DOHH2 (cell line): ENCODE measurements around the gene ARAP1.

Source experiments
- H3F3A ChIP-seq: fragments of 200-600 bp; sonication (generic), shearing (Covaris generic); 2 replicates; pipeline ENCODE4 v1.6.0; 2016; ENCODE audit warnings: antibody characterized with exemption, mild to moderate bottlenecking; ENCODE audit not compliant: control insufficient read depth, insufficient read depth
- H3K27ac ChIP-seq: fragments of 200-600 bp; sonication (generic); 2 replicates; pipeline ENCODE4 v1.5.1; 2014; ENCODE audit warnings: low read depth, mild to moderate bottlenecking, low read length, moderate library complexity
- H3K27me3 ChIP-seq: fragments of 200-600 bp; sonication (generic); 2 replicates; pipeline ENCODE4 v1.6.1; 2014; ENCODE audit warnings: mild to moderate bottlenecking, low read length, mixed read lengths; ENCODE audit not compliant: control insufficient read depth
- H3K36me3 ChIP-seq: fragments of 200-600 bp; sonication (generic); 2 replicates; pipeline ENCODE4 v1.6.1; 2014; ENCODE audit warnings: mild to moderate bottlenecking, low read length, moderate library complexity, mixed read lengths; ENCODE audit not compliant: control insufficient read depth
- H3K4me1 ChIP-seq: fragments of 200-600 bp; sonication (generic); 2 replicates; pipeline ENCODE4 v1.6.1; 2014; ENCODE audit warnings: mild to moderate bottlenecking, low read length, mixed read lengths; ENCODE audit not compliant: control insufficient read depth
- H3K4me2 ChIP-seq: fragments of 200-600 bp; sonication (generic); 2 replicates; pipeline ENCODE4 v1.6.0; 2014; ENCODE audit warnings: mild to moderate bottlenecking, low read length, moderate library complexity
- H3K4me3 ChIP-seq: fragments of 200-600 bp; sonication (generic); 2 replicates; pipeline ENCODE4 v1.5.1; 2014; ENCODE audit warnings: mild to moderate bottlenecking, low read length, mixed read lengths
- H3K79me2 ChIP-seq: fragments of 200-600 bp; sonication (generic); 2 replicates; pipeline ENCODE4 v1.6.1; 2014; ENCODE audit warnings: mild to moderate bottlenecking, low read length, mixed read lengths; ENCODE audit not compliant: control insufficient read depth
- H3K9me2 ChIP-seq: fragments of 200-600 bp; sonication (generic); replicated peaks from 2 replicates; pipeline ENCODE4 v1.6.1; 2014; ENCODE audit warnings: mild to moderate bottlenecking, low read length, mixed read lengths; ENCODE audit not compliant: control insufficient read depth
- H3K9me3 ChIP-seq: fragments of 200-600 bp; sonication (generic); 2 replicates; pipeline ENCODE4 v1.6.1; 2014; ENCODE audit warnings: antibody characterized with exemption, low read length, mixed read lengths; ENCODE audit not compliant: control insufficient read depth, insufficient read depth
- H4K20me1 ChIP-seq: fragments of 200-600 bp; sonication (generic); 2 replicates; pipeline ENCODE4 v1.6.0; 2014; ENCODE audit warnings: low read depth, mild to moderate bottlenecking, antibody characterized with exemption, low read length, moderate library complexity; ENCODE audit not compliant: control insufficient read depth, insufficient read depth
- CTCF ChIP-seq: fragments of 200-600 bp; sonication (generic); IDR thresholded peaks from one replicate; pipeline ENCODE4 v1.5.1; 2014; ENCODE audit warnings: antibody characterized with exemption, mild to moderate bottlenecking, low read depth, low read length; ENCODE audit not compliant: poor library complexity, severe bottlenecking
- EZH2phosphoT487 ChIP-seq: fragments of 200-600 bp; sonication (generic); IDR thresholded peaks from 2 replicates; pipeline ENCODE4 v1.6.1; 2017; ENCODE audit warnings: borderline replicate concordance, mild to moderate bottlenecking, antibody characterized with exemption, low read length, moderate library complexity, mixed read lengths

Gene ARAP1

GRCh38 chr11:72672597-72673238, 79.5 kb downstream of the ARAP1 start:
- H3K36me3 ChIP-seq, result no peaks in the 10 kb centered on the region
- no peak overlapping the region for H3K4me2 ChIP-seq
- no peaks in the 10 kb centered on the region for H4K20me1 ChIP-seq
- H3K9me3 ChIP-seq, result peaks cover 9% of the 10 kb centered on the region; the same call in 1 of the 2 replicates
- TF ChIP-seq CTCF (no peak), EZH2phosphoT487 (no peak)
- H3K4me1 ChIP-seq, result 0 out of 2 replicates have a peak, but pooled peaks cover 3% of the 10 kb centered on the region
- no peak overlapping the region for H3K4me3 ChIP-seq
- H3K9me2 ChIP-seq, result no peaks in the 10 kb centered on the region
- H3K27ac ChIP-seq, result no peak overlapping the region
- H3K27me3 ChIP-seq, result peaks cover 58% of the 10 kb centered on the region
- H3F3A ChIP-seq, result no peaks in the 10 kb centered on the region
- H3K79me2 ChIP-seq, result no peaks in the 10 kb centered on the region

GRCh38 chr11:72671152-72672099, 80.8 kb downstream of the ARAP1 start:
- no peaks in the 10 kb centered on the region for H4K20me1 ChIP-seq
- peaks cover 47% of the 10 kb centered on the region for H3K27me3 ChIP-seq
- no peak overlapping the region for H3K4me3 ChIP-seq
- TF ChIP-seq EZH2phosphoT487 (no peak), CTCF (no peak)
- no peaks in the 10 kb centered on the region for H3K9me2 ChIP-seq
- H3K79me2 ChIP-seq, result no peaks in the 10 kb centered on the region
- H3K4me2 ChIP-seq, result no peak overlapping the region
- H3K4me1 ChIP-seq, result 0 out of 2 replicates have a peak, but pooled peaks cover 3% of the 10 kb centered on the region
- H3K27ac ChIP-seq, result no peak overlapping the region
- H3F3A ChIP-seq, result no peaks in the 10 kb centered on the region
- no peaks in the 10 kb centered on the region for H3K36me3 ChIP-seq
- peaks cover 17% of the 10 kb centered on the region; the same call in 1 of the 2 replicates for H3K9me3 ChIP-seq

- no peak overlapping the region for H3K27ac ChIP-seq
- H3K4me1 ChIP-seq, result 0 out of 2 replicates have a peak, but pooled peaks cover 3% of the 10 kb centered on the region
- peaks cover 34% of the 10 kb centered on the region for H3K27me3 ChIP-seq
- no peak overlapping the region for H3K4me3 ChIP-seq
- no peaks in the 10 kb centered on the region for H3K9me2 ChIP-seq
- H3F3A ChIP-seq, result no peaks in the 10 kb centered on the region
- H3K4me2 ChIP-seq, result no peak overlapping the region
- H3K36me3 ChIP-seq, result no peaks in the 10 kb centered on the region
- H3K79me2 ChIP-seq, result no peaks in the 10 kb centered on the region
- TF ChIP-seq CTCF (no peak), EZH2phosphoT487 (no peak)
- peaks cover 17% of the 10 kb centered on the region; the same call in 1 of the 2 replicates for H3K9me3 ChIP-seq
- H4K20me1 ChIP-seq, result no peaks in the 10 kb centered on the region
Observed at GRCh38 chr11:72670041-72670440, 82.2 kb downstream of the ARAP1 start.
